AG04450 (cell line): Measurements from ENCODE around the gene OR5D18. TPM values are rescaled to one million over a fixed set of nuclear protein-coding genes. Genes with fewer than 3 reads are reported as not detected.
"Not testable (repeated sequence)": the region's sequence is repeated elsewhere in the genome, so short reads cannot be mapped to it uniquely, and the experiment has no call there.

Source experiments
- CTCF ChIA-PET: fragments of 300-600, 350-600 bp; formaldehyde crosslinking; extraction: SDS; loops from one replicate; lab custom pipeline; 2022; ENCODE audit warnings: antibody characterized with exemption, inconsistent platforms; lab: Charles Lee
- POLR2A ChIA-PET: fragments of 350-600 bp; formaldehyde crosslinking; extraction: SDS; loops from one replicate; lab custom pipeline; 2021; ENCODE audit warnings: antibody characterized with exemption, inconsistent platforms; lab: Yijun Ruan, JAX
- DNase-seq: peaks from one replicate; pipeline ENCODE4 v3.0.0-alpha.2; 2011; ENCODE audit warnings: low read depth, low spot score
- H3K27ac ChIP-seq: one replicate; pipeline ENCODE4 v1.5.1; 2012; ENCODE audit warnings: low read depth, low read length, control low read depth
- H3K27me3 ChIP-seq: one replicate; pipeline ENCODE4 v1.6.0; 2012; ENCODE audit warnings: low read length; ENCODE audit not compliant: control insufficient read depth, insufficient read depth
- H3K4me3 ChIP-seq: 2 replicates; pipeline ENCODE4 v1.5.1; 2011; ENCODE audit warnings: mild to moderate bottlenecking, low read depth, low read length, control low read depth
- H3K9me3 ChIP-seq: 2 replicates; pipeline ENCODE4 v1.5.1; 2012; ENCODE audit warnings: low read length; ENCODE audit not compliant: control insufficient read depth, insufficient read depth
- polyA plus RNA-seq: library from polyadenylated mRNA; depleted of rRNA; stranded (reverse); fragments of >200 nt; gene quantifications from 2 replicates; pipeline ENCODE4 v1.2.3, GENCODE V29; 2011; rRNA removed
- small RNA-seq: library from RNA; depleted of rRNA; stranded (forward); fragments of <200 nt; gene quantifications from one replicate; pipeline ENCODE3, GENCODE V24; 2012; ENCODE audit warnings: low read depth; ENCODE audit not compliant: insufficient read length
- TF ChIP-seq, protein P1 (sequence below): IDR thresholded peaks from 2 replicates; pipeline ENCODE4 v1.5.1; 2011; ENCODE audit warnings: low read depth, low read length, control low read depth, inconsistent platforms

OR5D18 gene
- polyA plus RNA-seq, 1 experiment = not detected

DNA sequence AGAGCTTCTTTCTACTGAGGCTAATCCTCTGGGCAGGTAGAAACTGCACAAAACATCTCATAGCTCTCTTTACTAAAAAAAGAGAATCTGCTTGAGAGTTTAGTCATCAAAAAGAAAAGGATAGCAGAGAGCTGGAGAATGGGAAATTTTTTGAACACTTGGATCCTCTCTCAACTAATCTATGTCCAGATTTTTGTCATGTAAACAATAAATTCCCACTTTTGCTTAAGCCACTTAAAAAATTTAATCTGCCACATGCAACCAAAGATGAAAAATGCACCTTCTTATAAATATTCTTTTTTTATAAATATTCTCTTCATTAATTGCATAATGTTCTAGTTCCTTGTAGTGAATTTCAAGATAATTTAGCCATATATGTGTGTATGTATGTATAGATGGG lies 29.6 kb downstream of the OR5D18 start:
- CTCF ChIA-PET = no interaction called here
- DNase-seq = no peak
- H3K4me3 ChIP-seq = no peak overlapping the region
- no peaks in the 10 kb centered on the region for H3K27me3 ChIP-seq
- no peak overlapping the region for H3K27ac ChIP-seq
- peaks cover 3% of the 10 kb centered on the region; the same call in 1 of the 2 replicates for H3K9me3 ChIP-seq
- POLR2A ChIA-PET = no interaction called here
- TF ChIP-seq, protein P1, sequence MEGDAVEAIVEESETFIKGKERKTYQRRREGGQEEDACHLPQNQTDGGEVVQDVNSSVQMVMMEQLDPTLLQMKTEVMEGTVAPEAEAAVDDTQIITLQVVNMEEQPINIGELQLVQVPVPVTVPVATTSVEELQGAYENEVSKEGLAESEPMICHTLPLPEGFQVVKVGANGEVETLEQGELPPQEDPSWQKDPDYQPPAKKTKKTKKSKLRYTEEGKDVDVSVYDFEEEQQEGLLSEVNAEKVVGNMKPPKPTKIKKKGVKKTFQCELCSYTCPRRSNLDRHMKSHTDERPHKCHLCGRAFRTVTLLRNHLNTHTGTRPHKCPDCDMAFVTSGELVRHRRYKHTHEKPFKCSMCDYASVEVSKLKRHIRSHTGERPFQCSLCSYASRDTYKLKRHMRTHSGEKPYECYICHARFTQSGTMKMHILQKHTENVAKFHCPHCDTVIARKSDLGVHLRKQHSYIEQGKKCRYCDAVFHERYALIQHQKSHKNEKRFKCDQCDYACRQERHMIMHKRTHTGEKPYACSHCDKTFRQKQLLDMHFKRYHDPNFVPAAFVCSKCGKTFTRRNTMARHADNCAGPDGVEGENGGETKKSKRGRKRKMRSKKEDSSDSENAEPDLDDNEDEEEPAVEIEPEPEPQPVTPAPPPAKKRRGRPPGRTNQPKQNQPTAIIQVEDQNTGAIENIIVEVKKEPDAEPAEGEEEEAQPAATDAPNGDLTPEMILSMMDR = no peak

DNA sequence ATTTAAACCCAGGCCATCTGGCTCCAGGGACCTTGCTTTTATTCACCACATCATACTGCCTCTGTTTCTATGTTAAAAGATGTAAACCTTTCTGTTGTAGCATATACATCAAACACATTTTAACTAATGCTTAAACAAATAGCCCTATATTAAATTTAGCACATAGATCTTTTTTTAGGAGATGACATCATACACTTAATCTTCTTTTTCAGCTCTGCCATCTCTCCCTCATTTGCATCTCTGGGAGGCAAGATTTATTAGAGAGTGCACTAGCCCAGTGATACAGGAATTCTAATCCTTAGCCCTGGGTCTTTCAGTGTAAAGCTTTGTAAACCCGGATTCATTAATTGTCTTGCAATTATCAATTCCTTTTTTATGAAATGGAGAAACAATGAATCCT lies 32.7 kb downstream of the OR5D18 start:
- ChIA-PET CTCF (no interaction called here), POLR2A (no interaction called here)
- peaks cover 2% of the 10 kb centered on the region; the same call in 1 of the 2 replicates for H3K9me3 ChIP-seq
- DNase-seq = no peak
- no peaks in the 10 kb centered on the region for H3K27me3 ChIP-seq
- H3K27ac ChIP-seq = no peak overlapping the region
- no peak overlapping the region for H3K4me3 ChIP-seq
- TF ChIP-seq, protein P1 = no peak

DNA sequence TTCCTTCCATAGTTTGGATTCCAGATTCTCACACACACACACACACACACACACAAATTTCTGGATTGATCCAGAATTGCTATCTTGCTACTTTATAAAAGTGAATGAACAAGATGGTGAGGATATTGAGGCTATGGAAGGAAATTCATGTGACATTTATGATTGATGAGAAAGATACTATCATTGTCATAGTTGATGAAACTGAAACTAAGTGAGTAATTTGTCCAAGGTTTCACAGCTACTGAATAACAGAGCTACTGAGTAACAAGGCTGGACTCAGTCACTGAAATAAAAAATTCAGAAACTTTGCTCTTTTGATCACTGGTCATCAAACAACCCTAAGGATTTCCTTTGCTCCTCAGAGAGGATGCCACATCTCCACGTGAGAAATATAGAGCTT lies 35.3 kb downstream of the OR5D18 start:
- POLR2A ChIA-PET = no interaction called here
- Histone ChIP-seq H3K9me3 (peaks cover 4% of the 10 kb centered on the region; the same call in 1 of the 2 replicates), H3K27ac (no peak overlapping the region), H3K4me3 (no peak overlapping the region), H3K27me3 (no peaks in the 10 kb centered on the region)
- TF ChIP-seq, protein P1 = no peak
- CTCF ChIA-PET = no interaction called here
- DNase-seq = no peak

DNA sequence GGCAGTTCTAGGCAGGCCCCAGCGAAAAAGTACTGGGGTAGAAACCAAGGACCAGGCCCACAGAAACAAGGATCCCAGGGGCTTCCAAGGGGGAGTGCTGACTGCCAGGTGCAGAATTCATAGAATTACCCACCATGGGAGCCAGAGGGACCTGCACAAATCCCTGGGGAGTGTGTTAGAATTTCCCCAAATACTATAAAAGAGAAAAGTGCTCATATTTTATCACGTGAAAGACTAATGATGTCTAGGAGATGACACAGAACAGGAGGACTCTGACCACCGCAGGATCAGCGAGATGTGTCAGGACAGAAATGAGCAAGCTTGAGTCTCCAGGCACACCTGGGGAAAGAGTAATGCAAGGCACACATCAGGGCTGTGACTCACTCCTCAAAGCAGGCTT lies 47.9 kb downstream of the OR5D18 start:
- POLR2A ChIA-PET, DNase-seq, H3K4me3 ChIP-seq, H3K27me3 ChIP-seq, CTCF ChIA-PET, H3K27ac ChIP-seq: not testable (repeated sequence)
- H3K9me3 ChIP-seq = peaks cover 18% of the 10 kb centered on the region

Small RNA genes within 50 kb of the gene (small RNA-seq; reads per million reads assigned to genes)
- gene AC036111.3 = not detected

Other genes with a start within 250 kb of the OR5D18 start
- not detected in 2 replicates for gene OR4C16, start 247.5 kb upstream of the OR5D18 start, polyA plus RNA-seq
- not detected in 2 replicates for gene OR4C11, start 212.0 kb upstream of the OR5D18 start, polyA plus RNA-seq
- not detected in 2 replicates for gene OR4P4, start 184.5 kb upstream of the OR5D18 start, polyA plus RNA-seq
- not detected in 2 replicates for gene OR4S2, start 171.3 kb upstream of the OR5D18 start, polyA plus RNA-seq
- not detected in 2 replicates for gene OR4C6, start 157.4 kb upstream of the OR5D18 start, polyA plus RNA-seq
- gene OR5D13, start 46.2 kb upstream of the OR5D18 start, polyA plus RNA-seq = not detected in 2 replicates
- not detected in 2 replicates for gene OR5D14, start 24.1 kb upstream of the OR5D18 start, polyA plus RNA-seq
- not detected in 2 replicates for gene OR5L1, start 8.3 kb upstream of the OR5D18 start, polyA plus RNA-seq
- gene OR5L2, start 7.6 kb downstream of the OR5D18 start, polyA plus RNA-seq = not detected in 2 replicates
- gene OR5D16, start 19.1 kb downstream of the OR5D18 start, polyA plus RNA-seq = not detected in 2 replicates
- gene TRIM51, start 63.7 kb downstream of the OR5D18 start, polyA plus RNA-seq = not detected in 2 replicates
- not detected in 2 replicates for gene OR5W2, start 95.0 kb downstream of the OR5D18 start, polyA plus RNA-seq
- not detected in 2 replicates for gene OR5I1, start 116.8 kb downstream of the OR5D18 start, polyA plus RNA-seq
- gene OR10AG1, start 150.3 kb downstream of the OR5D18 start, polyA plus RNA-seq = not detected in 2 replicates
- not detected in 2 replicates for gene OR5F1, start 175.0 kb downstream of the OR5D18 start, polyA plus RNA-seq
- gene OR5AS1, start 208.0 kb downstream of the OR5D18 start, polyA plus RNA-seq = not detected in 2 replicates